CD4-positive, alpha-beta T cell treated with Interleukin-17A for 4 hours (primary cell): ENCODE measurements around the gene WSB2.

ENCODE experiments used
- DNase-seq: peaks from one replicate; pipeline ENCODE4 v3.0.0-alpha.2; 2020; ENCODE audit warnings: mixed read lengths

Gene WSB2

GRCh38 chr12:117986705-117987469 is 74.1 kb downstream of the WSB2 start:
- DNase-seq: no peak

- no peak for DNase-seq
Observed at GRCh38 chr12:117985182-117985581, 75.8 kb downstream of the WSB2 start.
